DLD1 (cell line): ENCODE measurements around the gene ACTN3.
"Not testable (repeated sequence)": the region's sequence is repeated elsewhere in the genome, so short reads cannot be mapped to it uniquely, and the experiment has no call there.

Experiments
- in situ Hi-C: cut with HindIII; loops from 2 replicates; pipeline ENCODE4 v1.10.0; 2017; ENCODE audit warnings: low sequenced_read_pairs

Gene ACTN3

GRCh38 chr11:66564538-66564937 is 17.8 kb downstream of the ACTN3 start:
- in situ Hi-C loops = no loop called here

- in situ Hi-C loops = no loop called here
Measured at GRCh38 chr11:66564984-66565383, 18.3 kb downstream of the ACTN3 start.

GRCh38 chr11:66566221-66566620 is 19.5 kb downstream of the ACTN3 start:
- in situ Hi-C loops = no loop called here

- in situ Hi-C loops = no loop called here
Measured at GRCh38 chr11:66567787-66568123, 21.1 kb downstream of the ACTN3 start.

- in situ Hi-C loops = no loop called here
Measured at GRCh38 chr11:66568124-66568916, 21.6 kb downstream of the ACTN3 start, which contains the start of gene CTSF. TSS of gene CTSF (minus strand) at chr11:66568606. CDS start at chr11:66568486, 120 bp downstream.

GRCh38 chr11:66569076-66569475 is 22.4 kb downstream of the ACTN3 start:
- in situ Hi-C loops = no loop called here

- in situ Hi-C loops = no loop called here
Measured at GRCh38 chr11:66570079-66570849, 23.6 kb downstream of the ACTN3 start.

GRCh38 chr11:66570850-66571180 is 24.1 kb downstream of the ACTN3 start:
- in situ Hi-C loops = no loop called here

- in situ Hi-C loops = no loop called here
Measured at GRCh38 chr11:66579017-66579606, 32.4 kb downstream of the ACTN3 start.

- in situ Hi-C loops = no loop called here
Measured at GRCh38 chr11:66580803-66581202, 34.1 kb downstream of the ACTN3 start.

- in situ Hi-C loops = no loop called here
Measured at GRCh38 chr11:66581261-66581660, 34.6 kb downstream of the ACTN3 start.

GRCh38 chr11:66582565-66583147 is 36.0 kb downstream of the ACTN3 start:
- in situ Hi-C loops = not testable (repeated sequence)

- in situ Hi-C loops = not testable (repeated sequence)
Measured at GRCh38 chr11:66585447-66585846, 38.7 kb downstream of the ACTN3 start.

- in situ Hi-C loops = no loop called here
Measured at GRCh38 chr11:66586136-66586535, 39.4 kb downstream of the ACTN3 start.

- in situ Hi-C loops = not testable (repeated sequence)
Measured at GRCh38 chr11:66589315-66589714, 42.6 kb downstream of the ACTN3 start.

- in situ Hi-C loops = no loop called here
Measured at GRCh38 chr11:66589996-66590675, 43.4 kb downstream of the ACTN3 start.

GRCh38 chr11:66591175-66591574 is 44.5 kb downstream of the ACTN3 start:
- in situ Hi-C loops = no loop called here

- in situ Hi-C loops = no loop called here
Measured at GRCh38 chr11:66592457-66593302, 46.0 kb downstream of the ACTN3 start, which contains the start of the genes CCDC87 and CCS. TSS of gene CCDC87 (minus strand) at chr11:66593063. CDS start at chr11:66593015, 48 bp downstream. TSS of gene CCS (plus strand) at chr11:66593185. CDS start at chr11:66593262, 77 bp downstream.

- in situ Hi-C loops = no loop called here
Measured at GRCh38 chr11:66593303-66593635, 46.6 kb downstream of the ACTN3 start.

- in situ Hi-C loops = no loop called here
Measured at GRCh38 chr11:66593650-66594049, 46.9 kb downstream of the ACTN3 start.
